Lung (tissue), 12 donors: ENCODE measurements around the gene TRIML2. TPM values are rescaled to one million over a fixed set of nuclear protein-coding genes. Genes with fewer than 3 reads are reported as not detected.

Experiments used
- ATAC-seq: fragments of 200-7000 bp; cut with Tn5 transposase; one replicate; pipeline ENCODE4 v1.9.1; 2020; ENCODE audit warnings: moderate number of reproducible peaks; ENCODE audit not compliant: insufficient read depth, low FRiP score
- DNase-seq, 3 donors: peaks; one replicate each; pipeline ENCODE4 v3.0.0-alpha.2; 2013 to 2017
- H3K27ac ChIP-seq, 2 donors: one replicate each; pipeline ENCODE4 v1.5.1; 2013; ENCODE audit warnings: mild to moderate bottlenecking in 2 of 2, moderate library complexity in 2 of 2, control low read depth in 1 of 2, inconsistent platforms in 1 of 2, low read depth in 1 of 2, low read length in 1 of 2
- H3K27me3 ChIP-seq, 3 donors: one replicate each; pipeline ENCODE4 v1.5.1; 2013; ENCODE audit warnings: low read length in 2 of 3; ENCODE audit not compliant: control insufficient read depth in 3 of 3, insufficient read depth in 3 of 3
- H3K36me3 ChIP-seq, 4 donors: one replicate each; pipeline ENCODE4 v1.5.1; 2013; ENCODE audit warnings: low read length in 4 of 4, mild to moderate bottlenecking in 1 of 4, moderate library complexity in 1 of 4; ENCODE audit not compliant: control insufficient read depth in 4 of 4, insufficient read depth in 4 of 4
- H3K4me1 ChIP-seq, 5 donors: one replicate each; pipeline ENCODE4 v1.5.1; 2013; ENCODE audit warnings: low read length in 5 of 5, mild to moderate bottlenecking in 2 of 5, moderate library complexity in 1 of 5; ENCODE audit not compliant: control insufficient read depth in 5 of 5, insufficient read depth in 5 of 5
- H3K4me3 ChIP-seq: one replicate; pipeline ENCODE4 v1.5.1; 2013; ENCODE audit warnings: mild to moderate bottlenecking, control low read depth, moderate library complexity
- H3K9ac ChIP-seq, 2 donors: one replicate each; pipeline ENCODE4 v1.5.1; 2013; ENCODE audit warnings: low read length in 2 of 2, control low read depth in 1 of 2; ENCODE audit not compliant: insufficient read depth in 1 of 2
- H3K9me3 ChIP-seq, 4 donors: one replicate each; pipeline ENCODE4 v1.5.1; 2013; ENCODE audit warnings: low read length in 3 of 4, mild to moderate bottlenecking in 1 of 4, moderate library complexity in 1 of 4; ENCODE audit not compliant: control insufficient read depth in 4 of 4, insufficient read depth in 3 of 4
- CTCF ChIP-seq: IDR thresholded peaks from 2 replicates; pipeline ENCODE4 v1.5.1; 2012; ENCODE audit warnings: mild to moderate bottlenecking; ENCODE audit errors: control extremely low read depth, extremely low read depth
- WGBS, 2 donors: extraction: QIAGEN DNeasy Blood & Tissue Kit; methylation state at CpG; one replicate each; pipeline ENCODE4 v1.1.7; 2013; 5-methylcytosine and 5-hydroxymethylcytosine counted together
- polyA plus RNA-seq, 2 donors: library from polyadenylated mRNA; stranded (reverse); fragments of 200-250 nt; gene quantifications; one replicate each; pipeline ENCODE4 v1.2.1, GENCODE V29; 2013
- total RNA-seq, 2 donors: library from RNA; depleted of rRNA in 1 of 2; stranded (reverse); fragments of >200 nt in 1 of 2; gene quantifications; one replicate each; pipeline ENCODE4 v1.2.1, GENCODE V29; 2014 to 2021
- donor health status: control.
- donor health status: control.
- donor health status: Bipolar disorder and iron deficiency.
- donor health status: healthy.
- donor health status: DM: yes; HTN: yes; CAD: no.

The TRIML2 gene
- total and polyA plus RNA-seq, 4 donors: 0.07 to 0.08 TPM; not detected in 2

GRCh38 chr4:188106454-188106853 lies 2.9 kb downstream of the TRIML2 start:
- ATAC-seq: no peak
- H3K27ac ChIP-seq: no peak overlapping the region
- no peak overlapping the region for H3K4me3 ChIP-seq
- H3K9me3 ChIP-seq: peaks cover 0 to 2% (median 0%) of the 10 kb centered on the region in 4 donors
- H3K36me3 ChIP-seq: no peaks in the 10 kb centered on the region
- H3K4me1 ChIP-seq: no peaks in the 10 kb centered on the region
- no peak for DNase-seq
- H3K9ac ChIP-seq: no peak overlapping the region
- WGBS, 2 donors: 97 to 98% methylated on average over 40 of the region's 40 CpGs
- H3K27me3 ChIP-seq: no peaks in the 10 kb centered on the region
- TF ChIP-seq CTCF: no peak

- H3K9ac ChIP-seq: no peak overlapping the region
- no peaks in the 10 kb centered on the region for H3K4me1 ChIP-seq
- TF ChIP-seq CTCF: no peak
- H3K27ac ChIP-seq: no peak overlapping the region
- H3K36me3 ChIP-seq: no peaks in the 10 kb centered on the region
- WGBS, 2 donors: 91 to 92% methylated on average over 3 of the region's 3 CpGs
- DNase-seq (no peak), ATAC-seq (no peak)
- H3K9me3 ChIP-seq: no peaks in the 10 kb centered on the region
- H3K4me3 ChIP-seq: no peak overlapping the region
- no peaks in the 10 kb centered on the region for H3K27me3 ChIP-seq
Observed at GRCh38 chr4:188092824-188093223, 16.6 kb downstream of the TRIML2 start.

GRCh38 chr4:188086858-188087257 lies 22.5 kb downstream of the TRIML2 start:
- DNase-seq (no peak), ATAC-seq (no peak)
- no peaks in the 10 kb centered on the region for H3K27me3 ChIP-seq
- 89 to 93% methylated on average over 6 of the region's 6 CpGs for WGBS, 2 donors
- H3K9me3 ChIP-seq: no peaks in the 10 kb centered on the region
- TF ChIP-seq CTCF: no peak
- no peaks in the 10 kb centered on the region for H3K4me1 ChIP-seq
- H3K4me3 ChIP-seq: no peak overlapping the region
- H3K36me3 ChIP-seq: no peaks in the 10 kb centered on the region
- no peak overlapping the region for H3K27ac ChIP-seq
- H3K9ac ChIP-seq: no peak overlapping the region

GRCh38 chr4:188082796-188083195 lies 26.6 kb downstream of the TRIML2 start:
- TF ChIP-seq CTCF: no peak
- Histone ChIP-seq H3K36me3 (no peaks in the 10 kb centered on the region), H3K4me1 (peaks cover 0 to 5% (median 0%) of the 10 kb centered on the region in 5 donors), H3K27ac (no peak overlapping the region), H3K4me3 (no peak overlapping the region), H3K9me3 (no peaks in the 10 kb centered on the region), H3K27me3 (no peaks in the 10 kb centered on the region), H3K9ac (no peak overlapping the region)
- DNase-seq (no peak), ATAC-seq (no peak)
- WGBS, 2 donors: 74 to 76% methylated on average over 3 of the region's 3 CpGs
